Loucy (cell line): ENCODE data around the gene ALKBH3.

Experiments used
- CTCF ChIP-seq: fragments of 200-600 bp; sonication (generic); conservative IDR thresholded peaks from 2 replicates; pipeline ENCODE4 v1.5.1; 2014; ENCODE audit warnings: mild to moderate bottlenecking, antibody characterized with exemption, low read length
- EZH2phosphoT487 ChIP-seq: fragments of 200-600 bp; IDR thresholded peaks from 2 replicates; pipeline ENCODE4 v1.6.1; 2018; ENCODE audit warnings: antibody characterized with exemption, mild to moderate bottlenecking, moderate library complexity, borderline replicate concordance

GRCh38 chr11:43943372-43943930, 62.8 kb downstream of the ALKBH3 start:
- no peak for TF ChIP-seq CTCF
- TF ChIP-seq EZH2phosphoT487: no peak
